H1 (cell line): Measurements from ENCODE around the gene F5. TPM values are rescaled to one million over a fixed set of nuclear protein-coding genes. Genes with fewer than 3 reads are reported as not detected.

Experiments used
- CTCF ChIA-PET: fragments of 300-600 bp; sonication (Branson Sonifier 250); formaldehyde crosslinking; loops from one replicate; lab custom pipeline; 2021; ENCODE audit not compliant: partially characterized antibody; lab: Charles Lee
- POLR2A ChIA-PET: fragments of 300-600 bp; sonication (Branson Sonifier 250); formaldehyde crosslinking; loops from one replicate; lab custom pipeline; 2021; ENCODE audit warnings: inconsistent platforms; ENCODE audit not compliant: partially characterized antibody; lab: Charles Lee
- DNase-seq, 2 experiments: peaks; one replicate each; pipeline versions ENCODE4 v3.0.0 to v3.0.0-alpha.2; 2010 to 2022; ENCODE audit warnings: low spot score in 2 of 2, low read depth in 1 of 2, mixed read lengths in 1 of 2
- FAIRE-seq: peaks from 2 replicates; lab custom pipeline; 2011; peaks lifted over from hg19 to GRCh38; lab: Jason Lieb, UNC
- H2AFZ ChIP-seq: 2 replicates; pipeline ENCODE4 v1.8.1; 2012; ENCODE audit warnings: low read length, inconsistent platforms
- H2AK5ac ChIP-seq: 2 replicates; pipeline ENCODE4 v1.6.1; 2013; ENCODE audit warnings: low read depth, low read length
- H2BK120ac ChIP-seq: replicated peaks from 2 replicates; pipeline ENCODE3; 2013; ENCODE audit warnings: low read depth, low read length, inconsistent platforms
- H2BK12ac ChIP-seq: 2 replicates; pipeline ENCODE4 v1.6.1; 2013; ENCODE audit warnings: low read depth, low read length
- H2BK15ac ChIP-seq: 2 replicates; pipeline ENCODE4 v1.6.1; 2013; ENCODE audit warnings: low read length
- H2BK20ac ChIP-seq: 2 replicates; pipeline ENCODE4 v1.6.1; 2013; ENCODE audit warnings: low read length
- H2BK5ac ChIP-seq: 2 replicates; pipeline ENCODE4 v1.6.1; 2013; ENCODE audit warnings: low read depth, low read length
- H3K14ac ChIP-seq: 2 replicates; pipeline ENCODE4 v1.6.1; 2013; ENCODE audit warnings: inconsistent platforms; ENCODE audit not compliant: insufficient read length
- H3K18ac ChIP-seq: 2 replicates; pipeline ENCODE4 v1.6.1; 2013; ENCODE audit warnings: low read length; ENCODE audit errors: extremely low read depth
- H3K23ac ChIP-seq: 2 replicates; pipeline ENCODE4 v1.6.1; 2013; ENCODE audit warnings: inconsistent platforms; ENCODE audit not compliant: insufficient read length
- H3K23me2 ChIP-seq: 2 replicates; pipeline ENCODE4 v1.6.1; 2013; ENCODE audit warnings: low read depth, low read length
- H3K27ac ChIP-seq: 2 replicates; pipeline ENCODE4 v1.6.1; 2011; ENCODE audit warnings: low read depth, low read length, inconsistent platforms
- H3K27me3 ChIP-seq, 4 experiments: replicated peaks in 1 of 4; 1 replicate in 1 of 4; 2 replicates in 3 of 4; pipeline versions ENCODE4 v1.6.1 to v1.8.1; 2011 to 2013; ENCODE audit warnings: low read length in 3 of 4, mild to moderate bottlenecking in 3 of 4, inconsistent platforms in 2 of 4, mixed read lengths in 2 of 4, moderate library complexity in 1 of 4; ENCODE audit not compliant: control insufficient read depth in 3 of 4, insufficient read depth in 3 of 4; ENCODE audit errors: extremely low read depth in 1 of 4
- H3K36me3 ChIP-seq, 4 experiments: 2 replicates each; pipeline versions ENCODE4 v1.6.1 to v1.8.1; 2011 to 2013; ENCODE audit warnings: mild to moderate bottlenecking in 4 of 4, low read length in 3 of 4, moderate library complexity in 2 of 4, control low read depth in 1 of 4, inconsistent platforms in 1 of 4; ENCODE audit not compliant: insufficient read depth in 4 of 4, control insufficient read depth in 2 of 4
- H3K4ac ChIP-seq: replicated peaks from 2 replicates; pipeline ENCODE3; 2013; ENCODE audit warnings: low read length, low read depth, mixed read lengths, inconsistent platforms; ENCODE audit not compliant: insufficient read length
- H3K4me1 ChIP-seq, 4 experiments: replicated peaks in 1 of 4; 1 replicate in 1 of 4; 2 replicates in 3 of 4; pipeline versions ENCODE4 v1.6.1 to v1.8.1; 2011 to 2013; ENCODE audit warnings: low read length in 3 of 4, inconsistent platforms in 2 of 4, mixed read lengths in 1 of 4; ENCODE audit not compliant: insufficient read depth in 4 of 4, control insufficient read depth in 3 of 4
- H3K4me2 ChIP-seq, 2 experiments: 2 replicates each; pipeline versions ENCODE4 v1.6.1 to v1.8.1; 2011 to 2013; ENCODE audit warnings: low read depth in 2 of 2, low read length in 2 of 2, control low read depth in 1 of 2, inconsistent platforms in 1 of 2, mild to moderate bottlenecking in 1 of 2; ENCODE audit not compliant: insufficient read depth in 1 of 2
- H3K4me3 ChIP-seq, 4 experiments: fragments of 200-600, 300-600 bp in 1 of 4; sonication (generic), shearing (Covaris generic), sonication (Bioruptor Twin) in 1 of 4; 2 replicates each; pipeline versions ENCODE4 v1.5.1 to v1.8.1; 2011 to 2016; ENCODE audit warnings: low read length in 4 of 4, low read depth in 3 of 4, control low read depth in 2 of 4, inconsistent platforms in 2 of 4, mild to moderate bottlenecking in 2 of 4, mixed read lengths in 1 of 4, moderate library complexity in 1 of 4; ENCODE audit not compliant: insufficient read depth in 2 of 4; ENCODE audit errors: extremely low read depth in 1 of 4
- H3K56ac ChIP-seq: replicated peaks from 2 replicates; pipeline ENCODE3; 2013; ENCODE audit warnings: low read depth, mild to moderate bottlenecking, mixed read lengths, low read length, inconsistent platforms; ENCODE audit not compliant: insufficient read length
- H3K79me1 ChIP-seq: 2 replicates; pipeline ENCODE4 v1.6.1; 2013; ENCODE audit warnings: low read depth, low read length, control low read depth
- H3K79me2 ChIP-seq, 2 experiments: 2 replicates each; pipeline versions ENCODE4 v1.6.1 to v1.8.1; 2012 to 2013; ENCODE audit warnings: low read length in 2 of 2, mild to moderate bottlenecking in 2 of 2, inconsistent platforms in 1 of 2; ENCODE audit not compliant: insufficient read depth in 2 of 2, control insufficient read depth in 1 of 2
- H3K9ac ChIP-seq, 4 experiments: replicated peaks in 1 of 4; 1 replicate in 1 of 4; 2 replicates in 3 of 4; pipeline versions ENCODE4 v1.6.1 to v1.8.1; 2011 to 2013; ENCODE audit warnings: low read depth in 3 of 4, low read length in 3 of 4, control low read depth in 2 of 4, mild to moderate bottlenecking in 2 of 4, moderate library complexity in 2 of 4, inconsistent platforms in 1 of 4; ENCODE audit errors: extremely low read depth in 1 of 4
- H3K9me3 ChIP-seq, 2 experiments: 2 replicates each; pipeline versions ENCODE4 v1.6.1 to v1.8.1; 2012 to 2013; ENCODE audit warnings: mild to moderate bottlenecking in 2 of 2, moderate library complexity in 2 of 2, control low read depth in 1 of 2, inconsistent platforms in 1 of 2, low read depth in 1 of 2, low read length in 1 of 2, mixed read lengths in 1 of 2; ENCODE audit not compliant: insufficient read depth in 2 of 2
- H4K20me1 ChIP-seq, 2 experiments: replicated peaks in 1 of 2; 2 replicates each; pipeline versions ENCODE3 to v1.8.1; 2011 to 2013; ENCODE audit warnings: inconsistent platforms in 2 of 2, low read length in 2 of 2, mild to moderate bottlenecking in 1 of 2; ENCODE audit not compliant: insufficient read depth in 2 of 2, control insufficient read depth in 1 of 2
- H4K5ac ChIP-seq: 2 replicates; pipeline ENCODE4 v1.6.1; 2013; ENCODE audit warnings: low read length, low read depth, mixed read lengths, inconsistent platforms; ENCODE audit not compliant: insufficient read length
- H4K8ac ChIP-seq: 2 replicates; pipeline ENCODE4 v1.8.0; 2013; ENCODE audit warnings: mild to moderate bottlenecking, moderate library complexity, low read length, inconsistent platforms; ENCODE audit not compliant: insufficient read depth; ENCODE audit errors: extremely low read depth
- H4K91ac ChIP-seq: replicated peaks from 2 replicates; pipeline ENCODE3; 2013; ENCODE audit warnings: low read length, mixed read lengths, inconsistent platforms; ENCODE audit not compliant: insufficient read length
- ASH2L ChIP-seq: fragments of 200-600, 300-600 bp; sonication (generic); IDR thresholded peaks from one replicate; pipeline ENCODE4 v1.7.1; 2017; ENCODE audit warnings: low read length
- BACH1 ChIP-seq: IDR thresholded peaks from 2 replicates; pipeline ENCODE4 v1.6.1; 2012; ENCODE audit warnings: low read length, improper control_type of control experiment
- CEBPB ChIP-seq: IDR thresholded peaks from 2 replicates; pipeline ENCODE4 v1.6.1; 2012; ENCODE audit warnings: low read depth, low read length
- JUN ChIP-seq: IDR thresholded peaks from 2 replicates; pipeline ENCODE4 v1.6.1; 2011; ENCODE audit warnings: low read depth, mild to moderate bottlenecking, improper control_type of control experiment, low read length
- JUND ChIP-seq: IDR thresholded peaks from 2 replicates; pipeline ENCODE4 v1.6.1; 2011; ENCODE audit warnings: mild to moderate bottlenecking, improper control_type of control experiment, low read length
- KDM5A ChIP-seq: fragments of 200-600 bp; IDR thresholded peaks from 2 replicates; pipeline ENCODE4 v1.7.1; 2012; ENCODE audit warnings: mild to moderate bottlenecking, low read length, inconsistent platforms, mixed read lengths
- NANOG ChIP-seq: IDR thresholded peaks from 2 replicates; pipeline ENCODE4 v1.6.1; 2011; ENCODE audit warnings: low read length, low read depth, mild to moderate bottlenecking, inconsistent platforms; ENCODE audit not compliant: insufficient read depth, poor library complexity, severe bottlenecking
- RNF2 ChIP-seq: fragments of 200-900, 300-1000 bp; sonication (generic); IDR thresholded peaks from 2 replicates; pipeline ENCODE4 v1.7.1; 2016; ENCODE audit warnings: borderline replicate concordance, low read depth, mild to moderate bottlenecking, antibody characterized with exemption, low read length; ENCODE audit not compliant: poor library complexity, severe bottlenecking; ENCODE audit errors: missing control alignments
- SP1 ChIP-seq: IDR thresholded peaks from 2 replicates; pipeline ENCODE4 v1.6.1; 2011; ENCODE audit warnings: low read depth, low read length
- SP2 ChIP-seq: IDR thresholded peaks from 2 replicates; pipeline ENCODE4 v1.6.1; 2012; ENCODE audit warnings: mild to moderate bottlenecking, low read length, inconsistent platforms
- YY1 ChIP-seq: IDR thresholded peaks from 2 replicates; pipeline ENCODE4 v1.6.1; 2011; ENCODE audit warnings: low read depth, mild to moderate bottlenecking, low read length
- WGBS, 2 experiments: shearing (Covaris generic) in 1 of 2; methylation state at CpG; one replicate each; pipeline versions ENCODE4 v1.1.6 to v1.1.7; 2013 to 2015; ENCODE audit warnings: low lambda C conversion rate in 2 of 2, mixed read lengths in 2 of 2, inconsistent platforms in 1 of 2, low coverage in 1 of 2, missing lambda C conversion rate in 1 of 2; ENCODE audit not compliant: insufficient replicate concordance in 2 of 2, insufficient coverage in 1 of 2, insufficient read length in 1 of 2; ENCODE audit errors: extremely low coverage in 1 of 2, missing lambda C conversion rate in 1 of 2; 5-methylcytosine and 5-hydroxymethylcytosine counted together
- polyA plus RNA-seq, 7 experiments: library from polyadenylated mRNA; depleted of rRNA in 3 of 7; stranded (reverse) in 5 of 7; unstranded in 2 of 7; fragments of >200 nt in 5 of 7; fragments of 200-250 nt in 2 of 7; gene quantifications; 1 replicate in 5 of 7; 2 replicates in 1 of 7; 4 replicates in 1 of 7; pipeline versions ENCODE4 v1.2.1 to v1.2.3, GENCODE V29; 2011 to 2013; ENCODE audit warnings: missing spikeins in 2 of 7, mixed read lengths in 2 of 7
- total RNA-seq: library from RNA; stranded (reverse); fragmentation: NEBNext Ultra II Directional; extraction: Animal tissue kit (Norgen Biotek cat#: 25700); gene quantifications from 2 replicates; pipeline ENCODE4 v1.2.1, GENCODE V29; 2021

The F5 gene
- total and polyA plus RNA-seq, 2 of the 8 experiments (the other 6 are each of a cell fraction or from before 2014, with no cell fraction given), result 0.04 to 0.06 TPM

DNA sequence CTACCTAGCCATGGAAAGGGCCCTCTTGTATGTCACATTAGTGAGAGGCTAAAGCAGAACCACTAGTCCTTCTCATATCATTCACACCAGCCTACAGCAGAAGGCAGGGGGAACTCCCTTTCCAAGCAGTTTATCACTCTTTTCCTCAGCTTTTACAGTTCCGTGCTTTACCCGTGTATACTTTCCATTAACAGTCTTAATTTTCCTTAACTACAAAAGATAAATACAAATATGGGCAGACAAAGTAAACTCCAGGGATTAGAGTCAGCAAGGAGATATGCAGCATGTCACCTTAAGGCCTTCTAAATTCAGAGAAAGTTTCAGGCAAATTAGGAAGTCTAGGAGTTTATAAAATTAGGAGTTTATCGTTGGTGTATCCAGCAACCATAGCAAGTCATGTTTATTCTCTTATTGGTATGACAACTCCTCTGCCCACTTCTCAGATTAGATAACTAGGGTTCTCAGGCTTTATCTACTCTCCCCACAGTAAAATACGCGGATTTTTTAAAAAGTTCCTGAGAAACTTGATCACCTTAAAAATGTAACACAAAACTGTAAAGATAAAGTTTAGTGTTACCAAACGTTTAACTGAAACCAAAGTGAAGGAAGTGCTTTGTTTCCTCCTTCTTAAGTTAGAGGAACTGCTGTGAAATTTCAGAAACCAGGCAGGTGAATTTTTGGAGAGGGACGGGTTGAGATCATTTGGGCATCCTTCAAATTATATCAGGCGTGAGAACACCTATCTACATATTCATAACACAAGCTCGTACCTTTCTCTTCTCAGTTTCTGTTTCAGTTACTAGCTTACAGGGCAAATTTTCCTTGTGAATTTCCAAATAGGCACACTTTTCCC, 57.8 kb downstream of the F5 start:
- no peak overlapping the region for H3K14ac ChIP-seq
- no peaks in the 10 kb centered on the region; a peak in 1 of 8 replicates for H3K36me3 ChIP-seq
- peak overlapping the region in 1 of 4 experiments; percentile 40; a peak in 2 of 8 replicates for H3K4me3 ChIP-seq
- H3K4ac ChIP-seq, result no peak overlapping the region
- H4K20me1 ChIP-seq, result no peaks in the 10 kb centered on the region
- H2AK5ac ChIP-seq, result no peak overlapping the region
- H3K27ac ChIP-seq, result peak overlapping the region; percentile 42
- no peaks in the 10 kb centered on the region for H3K27me3 ChIP-seq
- H2BK20ac ChIP-seq, result peak overlapping the region; percentile 76; the same call in 1 of the 2 replicates
- no peaks in the 10 kb centered on the region for H3K9me3 ChIP-seq
- H2BK12ac ChIP-seq, result peak overlapping the region; percentile 55; the same call in 1 of the 2 replicates
- no peak overlapping the region for H4K91ac ChIP-seq
- no peak overlapping the region for H3K23ac ChIP-seq
- peak overlapping the region; percentile 91 for H2AFZ ChIP-seq
- H3K18ac ChIP-seq, result no peak overlapping the region
- peak overlapping the region; percentile 46 to 61; a peak in 3 of 4 replicates for H3K4me2 ChIP-seq
- H3K9ac ChIP-seq, result peak overlapping the region in 1 of 4 experiments; percentile 15; a peak in 1 of 7 replicates
- no peak overlapping the region for H4K5ac ChIP-seq
- H2BK120ac ChIP-seq, result no peak overlapping the region
- peak overlapping the region; percentile 81; the same call in 1 of the 2 replicates for H2BK5ac ChIP-seq
- peaks cover 3 to 18% (median 10%) of the 10 kb centered on the region in 4 experiments; a peak in 6 of 7 replicates for H3K4me1 ChIP-seq
- H3K79me1 ChIP-seq, result no peaks in the 10 kb centered on the region
- H3K23me2 ChIP-seq, result no peaks in the 10 kb centered on the region
- 58% methylated on average over 9 of the region's 9 CpGs; no CpG with 5 or more reads in 1 of the 2 experiments for WGBS, 2 experiments
- no peak overlapping the region for H2BK15ac ChIP-seq
- no peak overlapping the region for H4K8ac ChIP-seq
- ChIA-PET POLR2A (interaction anchor here (1.2 to 1.4 kb wide), 2 partner anchors 15 to 43 kb away, joined by 3 to 5 read pairs; partner anchors contain the start of gene SLC19A2), CTCF (interaction anchor here (0.9 to 6.7 kb wide), 2 partner anchors 17 to 18 kb away, joined by 3 to 36 read pairs; no protein-coding TSS in a partner anchor)
- H3K79me2 ChIP-seq, result no peaks in the 10 kb centered on the region
- DNase-seq, result no peak
- FAIRE-seq, result no peak
- no peak overlapping the region for H3K56ac ChIP-seq
- TF ChIP-seq RNF2 (no peak), SP1 (no peak), CEBPB (no peak), YY1 (no peak), KDM5A (no peak), BACH1 (no peak), JUN (no peak), ASH2L (no peak), JUND (no peak), SP2 (no peak), NANOG (no peak)
